Measurements from ENCODE around the gene CD4.

CD4 gene

GRCh38 chr12:6778217-6778573, 11.1 kb upstream of the CD4 start:
- DNase-seq (ENCODE audit: low read depth in 2 of 2) = no peak

- DNase-seq (ENCODE audit: low read depth in 2 of 2) = peak; percentile 85 to 86
Observed at GRCh38 chr12:6778574-6779550, 10.5 kb upstream of the CD4 start.

DNA sequence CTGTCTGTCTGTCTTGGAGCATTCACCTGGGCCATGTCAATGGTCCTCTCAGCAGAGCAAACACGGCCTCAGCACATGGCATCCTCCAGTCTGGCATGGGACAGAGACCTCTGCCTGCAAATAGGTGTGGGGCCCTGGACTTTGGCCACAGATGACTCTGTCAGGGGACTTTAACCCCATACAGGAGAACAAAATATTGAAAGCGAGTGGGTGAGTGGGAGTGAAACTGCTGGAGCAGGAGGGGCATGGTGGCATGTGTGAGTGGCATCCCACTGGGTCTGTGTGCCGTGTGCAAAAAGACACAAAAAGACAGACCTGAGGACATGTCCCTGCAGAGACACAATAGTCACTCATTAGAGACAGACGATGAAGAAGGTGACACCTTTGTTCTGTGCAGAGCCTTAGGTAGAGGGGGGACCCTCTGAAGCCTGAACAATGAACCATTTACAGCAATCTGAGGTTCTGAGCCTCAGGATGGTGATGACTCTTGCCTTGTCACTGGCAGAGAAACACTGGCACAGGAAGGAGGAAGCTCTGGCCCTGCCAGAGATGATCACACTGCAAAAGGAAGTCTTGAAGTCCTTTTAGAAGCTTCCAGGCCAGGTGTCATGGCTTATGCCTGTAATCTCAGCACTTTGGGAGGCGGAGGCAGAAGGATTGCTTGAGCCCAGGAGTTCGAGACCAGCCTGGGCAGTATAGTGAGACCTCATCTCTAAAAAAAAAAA, 9.5 kb upstream of the CD4 start:
- no peak for DNase-seq (ENCODE audit: low read depth in 2 of 2)

DNA sequence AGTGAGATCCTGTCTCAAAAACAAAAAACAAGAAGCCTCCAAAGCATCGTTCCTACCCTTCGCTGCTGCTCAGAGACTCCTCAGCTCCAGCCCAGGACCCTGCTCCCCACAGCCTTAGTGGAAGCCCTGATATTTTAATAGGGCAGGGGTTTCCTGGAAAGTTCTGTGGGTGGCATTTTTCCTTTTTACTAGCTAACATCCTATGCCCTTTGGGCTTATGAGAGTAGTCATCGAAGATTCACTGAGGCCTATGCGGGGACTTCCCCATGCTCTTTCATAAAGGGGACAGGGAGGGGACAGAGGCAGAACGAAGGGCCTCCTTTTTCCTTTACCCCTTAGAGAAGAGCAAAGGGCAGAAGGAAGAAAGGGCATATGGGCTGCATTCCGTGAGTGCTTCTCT, 8.8 kb upstream of the CD4 start:
- no peak for DNase-seq (ENCODE audit: low read depth in 2 of 2)

- no peak for DNase-seq (ENCODE audit: low read depth in 2 of 2)
Observed at GRCh38 chr12:6782119-6782518, 7.2 kb upstream of the CD4 start.

DNA sequence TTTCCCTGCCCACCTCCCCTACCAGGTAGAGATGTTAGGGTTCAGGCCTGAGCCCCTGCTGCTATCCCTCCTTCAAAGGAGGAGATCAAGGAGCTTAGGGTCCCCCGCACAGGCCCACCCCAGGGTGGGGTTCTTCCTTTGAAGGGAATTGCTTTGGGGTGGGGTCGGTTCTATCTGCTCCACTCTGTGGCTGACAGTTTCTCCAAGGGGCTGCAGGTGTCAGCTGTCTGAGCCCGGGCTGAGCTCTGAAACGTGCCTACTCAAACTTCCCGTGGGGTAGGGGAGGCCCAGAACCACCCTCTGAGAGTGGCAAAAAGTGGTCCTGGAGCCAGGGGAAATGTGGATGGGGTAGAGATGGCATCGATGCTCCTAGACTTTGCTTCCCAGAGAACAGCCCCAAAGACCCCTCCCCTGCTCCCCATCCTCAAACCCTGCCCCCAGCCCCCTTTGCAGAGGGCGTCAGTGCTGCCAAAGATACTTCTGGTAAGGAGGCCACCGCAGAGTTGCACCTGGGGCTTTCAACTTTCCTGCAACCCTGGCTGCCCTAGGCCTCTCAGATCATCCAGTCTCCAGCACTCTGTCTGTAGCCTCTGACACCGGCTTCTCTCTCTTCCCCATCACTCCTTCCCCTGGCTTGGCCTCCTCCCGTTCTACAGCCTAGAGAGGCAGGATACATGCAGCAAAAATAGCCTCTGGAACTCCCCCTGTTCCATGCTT, 6.3 kb upstream of the CD4 start:
- no peak for DNase-seq (ENCODE audit: low read depth in 2 of 2)

GRCh38 chr12:6783828-6784227, 5.5 kb upstream of the CD4 start:
- no peak for DNase-seq (ENCODE audit: low read depth in 2 of 2)

DNA sequence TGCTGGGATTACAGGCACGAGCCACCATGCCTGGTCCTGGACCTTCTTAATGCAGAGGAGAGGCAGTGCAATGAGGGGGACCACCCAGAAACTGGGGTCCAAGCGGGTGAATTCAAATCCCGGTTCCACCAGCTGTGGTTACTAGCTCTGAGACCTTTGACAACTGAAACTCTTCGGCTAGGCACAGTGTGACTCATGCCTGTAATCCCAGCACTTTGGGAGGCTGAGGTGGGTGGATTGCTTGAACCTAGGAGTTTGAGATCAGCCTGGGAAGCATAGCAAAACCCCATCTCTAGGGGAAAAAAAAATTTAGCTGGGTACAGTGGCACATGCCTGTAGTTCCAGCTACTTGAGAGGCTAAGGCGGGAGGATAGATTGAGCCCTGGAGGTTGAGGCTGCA, 5.0 kb upstream of the CD4 start:
- no peak for DNase-seq (ENCODE audit: low read depth in 2 of 2)

DNA sequence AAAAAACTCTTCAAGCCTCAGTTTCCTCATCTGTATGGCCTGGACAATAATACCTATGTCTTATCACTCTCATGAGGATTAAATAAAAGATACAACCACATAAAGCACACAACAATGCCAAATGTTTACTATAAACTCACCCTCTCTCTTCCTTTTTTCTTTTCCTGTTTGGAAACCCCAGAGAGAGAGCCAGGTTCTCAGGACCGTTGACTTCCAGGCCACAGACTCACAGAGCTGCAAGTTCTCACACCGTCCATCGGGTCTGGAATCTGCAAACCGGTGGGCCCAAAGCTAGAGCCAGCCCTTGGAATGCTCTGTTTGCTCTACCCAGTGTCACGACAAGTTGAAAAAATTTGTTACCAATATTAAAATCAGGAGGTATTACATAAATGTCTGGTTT, 4.6 kb upstream of the CD4 start:
- DNase-seq (ENCODE audit: low read depth in 2 of 2) = no peak

DNA sequence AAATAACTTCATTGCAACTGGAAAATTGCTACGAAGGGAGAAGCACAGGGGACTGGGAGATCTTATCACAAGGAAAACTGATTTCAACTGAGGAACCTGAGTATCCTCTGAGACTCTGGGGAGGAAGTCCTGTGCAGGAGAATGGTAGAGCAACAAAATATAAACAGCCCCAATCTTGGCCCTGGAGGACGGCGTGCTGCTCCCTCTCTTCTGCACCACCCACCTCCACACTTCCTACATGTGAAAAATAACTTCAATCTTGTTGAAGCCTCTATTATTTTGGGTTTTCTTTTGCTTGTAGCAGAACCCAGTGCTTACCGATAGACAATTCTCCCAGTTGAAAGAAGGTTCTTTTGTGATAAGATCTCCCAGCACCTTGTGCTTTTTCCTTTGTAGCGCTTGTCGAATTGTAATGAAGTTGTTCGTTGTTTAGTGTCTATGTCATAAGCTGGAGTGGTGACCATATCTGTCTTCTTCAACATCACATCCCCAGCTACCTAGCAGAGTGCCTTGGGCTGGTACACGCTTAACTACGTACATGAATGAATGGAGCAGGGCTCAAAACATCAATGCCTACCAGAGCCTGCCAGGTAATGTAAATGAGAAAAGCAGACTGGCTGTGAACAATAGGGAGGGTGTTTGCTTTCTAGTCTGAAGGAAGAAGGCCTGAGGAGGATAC, 2.8 kb upstream of the CD4 start:
- DNase-seq (ENCODE audit: low read depth in 2 of 2) = no peak

DNA sequence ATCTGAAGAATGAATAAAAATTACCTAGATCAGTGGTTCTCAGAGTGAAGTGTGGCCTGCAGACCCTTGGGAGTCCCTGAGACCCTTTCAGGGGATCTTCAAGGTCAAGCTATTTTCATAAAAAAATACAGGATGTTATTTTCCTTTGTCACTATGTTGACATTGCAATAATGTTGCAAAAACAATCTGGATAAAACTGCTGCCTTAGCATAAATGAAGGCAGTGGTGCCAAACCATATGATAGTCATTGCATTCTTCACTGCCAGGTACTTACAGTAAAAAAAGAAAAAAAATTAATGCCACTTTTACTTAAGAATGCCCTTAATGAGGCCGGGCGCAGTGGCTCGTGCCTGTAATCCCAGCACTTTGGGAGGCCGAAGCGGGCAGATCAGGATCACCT, 2.0 kb upstream of the CD4 start:
- DNase-seq (ENCODE audit: low read depth in 2 of 2) = no peak

GRCh38 chr12:6790496-6791150, 1.3 kb downstream of the CD4 start:
- DNase-seq (ENCODE audit: low read depth in 2 of 2) = no peak

DNA sequence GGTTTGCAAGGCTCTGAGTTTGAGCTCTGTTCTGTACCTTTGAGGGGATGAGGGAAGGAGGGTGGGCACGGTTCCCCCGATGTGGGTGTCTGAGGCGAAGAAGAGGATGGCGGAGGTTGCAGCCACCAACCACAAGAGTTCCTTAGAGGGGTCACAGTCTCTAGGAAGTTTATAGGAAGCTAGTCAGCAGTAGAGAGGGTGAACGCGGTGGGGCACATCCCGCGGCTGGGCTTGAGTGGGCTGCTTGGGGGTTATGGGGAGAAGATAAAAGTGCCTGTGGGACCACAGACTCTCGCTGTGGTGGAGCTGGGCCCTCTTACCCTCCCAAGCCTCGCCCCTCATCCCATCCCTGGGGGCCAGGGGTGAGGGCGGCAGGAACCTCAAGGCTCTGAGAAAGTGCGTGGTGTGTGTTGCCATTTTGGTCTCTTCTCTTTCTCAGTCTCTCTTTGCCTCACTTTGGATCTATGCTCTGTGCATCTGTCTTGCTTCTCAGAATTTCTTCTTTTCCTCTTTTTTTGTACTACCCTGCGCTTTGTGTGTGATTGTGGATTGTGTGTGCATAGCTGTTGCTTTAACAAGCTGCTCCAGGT, 2.7 kb downstream of the CD4 start:
- no peak for DNase-seq (ENCODE audit: low read depth in 2 of 2)

GRCh38 chr12:6792522-6793201, 3.3 kb downstream of the CD4 start:
- no peak for DNase-seq (ENCODE audit: low read depth in 2 of 2)

DNA sequence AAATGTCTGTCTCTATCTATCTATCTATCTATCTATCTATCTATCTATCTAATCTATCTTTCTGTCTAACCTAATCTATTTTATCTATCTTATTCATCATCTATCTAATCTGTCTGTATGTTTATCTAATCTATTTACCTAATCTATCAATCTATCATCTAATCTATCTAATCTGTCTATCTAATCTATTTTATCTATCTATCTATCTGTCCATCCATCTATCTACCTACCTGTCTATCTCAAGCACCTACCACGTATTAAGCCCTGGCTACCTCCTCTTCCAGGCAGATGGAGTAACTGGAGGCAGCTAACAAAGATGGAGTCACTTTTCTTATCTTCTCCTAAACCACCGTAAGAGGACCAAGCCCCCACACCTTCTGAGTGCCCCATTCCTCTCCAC, 5.8 kb downstream of the CD4 start:
- DNase-seq (ENCODE audit: low read depth in 2 of 2) = no peak

GRCh38 chr12:6796576-6796975, 7.2 kb downstream of the CD4 start:
- DNase-seq (ENCODE audit: low read depth in 2 of 2) = no peak

DNA sequence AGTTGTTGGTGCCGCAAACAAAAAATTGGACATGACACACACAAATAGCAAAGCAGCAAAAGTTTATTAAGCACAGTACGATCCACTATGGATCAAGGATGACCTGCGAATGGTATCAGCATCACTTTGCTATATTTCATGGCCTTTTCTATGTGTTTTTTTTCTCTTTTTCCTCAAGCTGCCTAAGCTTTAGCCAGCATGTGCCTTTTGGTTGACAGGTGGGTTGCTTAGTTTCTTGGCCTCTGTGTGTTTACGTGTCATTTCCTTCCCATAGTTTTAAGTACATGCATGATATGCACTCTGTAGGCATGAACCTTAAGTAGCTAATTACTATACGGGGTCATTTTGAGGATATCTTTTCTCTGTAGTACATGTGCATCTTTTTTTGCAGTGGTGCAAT, 9.8 kb downstream of the CD4 start:
- DNase-seq (ENCODE audit: low read depth in 2 of 2) = no peak

DNA sequence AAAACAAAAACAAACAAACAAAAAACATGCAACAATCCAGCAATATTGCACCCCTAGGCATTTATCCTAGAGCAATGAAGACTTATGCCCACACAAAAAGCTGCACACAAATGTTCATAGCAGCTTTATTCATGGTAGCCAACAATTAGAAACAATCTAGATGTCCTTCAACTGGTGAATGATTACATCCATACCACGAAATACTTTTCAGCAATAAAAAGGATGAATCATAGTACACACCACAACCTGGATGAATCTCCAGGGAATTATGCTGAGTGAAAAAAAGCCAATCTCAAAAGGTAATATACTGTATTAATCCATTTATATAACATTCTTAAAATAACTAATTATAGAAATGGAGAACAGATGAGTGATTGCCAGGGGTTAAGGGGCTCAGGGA, 17.8 kb downstream of the CD4 start:
- no peak for DNase-seq (ENCODE audit: low read depth in 2 of 2)

- no peak for DNase-seq (ENCODE audit: low read depth in 2 of 2)
Observed at GRCh38 chr12:6809056-6809455, 19.7 kb downstream of the CD4 start.

DNA sequence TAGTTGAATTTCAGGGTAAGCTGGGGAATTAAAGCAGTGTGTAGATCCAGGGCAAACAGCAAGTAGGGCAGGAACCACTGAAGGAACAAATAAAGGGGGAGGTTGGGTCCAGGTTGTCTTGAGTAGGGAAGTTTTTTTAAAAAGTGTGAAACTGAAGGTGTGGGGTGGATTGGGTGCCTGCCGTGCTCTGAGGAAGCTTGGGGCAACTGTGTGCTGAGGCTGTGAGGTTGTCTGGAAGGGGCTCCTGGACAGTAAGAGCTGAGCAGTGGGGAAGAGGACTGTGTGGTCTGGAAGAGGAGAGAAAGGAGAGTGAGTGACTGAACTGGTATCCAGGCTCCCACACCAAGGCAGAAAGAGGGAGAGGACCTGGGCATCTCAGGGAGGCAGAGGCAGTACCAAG, 21.4 kb downstream of the CD4 start:
- no peak for DNase-seq (ENCODE audit: low read depth in 2 of 2)

DNA sequence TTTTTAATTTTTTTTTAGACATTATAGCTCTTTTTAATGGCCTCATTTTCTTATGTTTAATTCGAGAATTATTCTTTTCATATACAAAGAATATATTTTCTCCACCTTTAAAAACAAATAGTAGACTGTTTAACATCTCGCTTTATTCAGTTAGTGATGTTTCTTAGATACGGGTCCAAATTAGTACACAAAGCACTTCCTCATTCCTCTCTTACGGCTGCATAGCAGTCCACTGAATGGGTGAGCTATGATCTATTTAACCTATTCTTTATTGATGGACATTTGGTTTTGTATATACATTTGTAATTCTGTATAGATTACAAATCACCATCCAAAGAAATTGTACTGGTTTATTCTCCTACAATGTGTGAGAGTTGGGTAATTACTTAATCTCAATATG, 24.0 kb downstream of the CD4 start:
- DNase-seq (ENCODE audit: low read depth in 2 of 2) = no peak

All from stimulated activated CD8-positive, alpha-beta memory T cell treated with anti-CD3 and anti-CD28 coated beads, Interleukin-2, amount 100 ng/mL, for 48 hours (primary cell).